Measurements from ENCODE around the gene ABHD2. TPM values are rescaled to one million over a fixed set of nuclear protein-coding genes. Genes with fewer than 3 reads are reported as not detected.

The ABHD2 gene
- total and polyA plus RNA-seq, 9 of the 15 experiments (the other 6 are each of a cell fraction or from before 2014, with no cell fraction given) = 16.9 to 99.8 (median 47.5) TPM

DNA sequence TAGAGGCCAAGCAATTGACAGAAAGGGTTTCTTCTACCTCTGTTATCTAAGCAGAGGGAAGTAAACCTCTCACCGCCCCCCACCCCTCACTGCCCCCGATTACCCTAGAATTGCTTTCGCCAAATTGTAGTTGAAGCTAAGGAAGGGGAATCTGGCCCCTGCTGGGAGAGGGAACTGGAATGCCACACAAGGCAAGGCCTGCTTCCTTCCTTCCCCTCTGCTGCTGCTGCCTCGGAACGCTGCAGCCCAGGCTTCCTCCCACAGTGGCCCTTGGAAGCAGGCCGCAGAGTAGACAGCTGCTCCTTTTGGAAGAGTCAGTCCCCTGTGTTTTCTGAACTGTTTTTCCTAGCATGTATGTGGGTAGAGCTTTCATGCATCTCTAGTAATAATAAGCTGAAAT lies 111.5 kb downstream of the ABHD2 start:
- Histone ChIP-seq H3K9me3 (replicated peaks; ENCODE audit: control insufficient read depth, insufficient read depth, low read depth, low read length) (no peaks in the 10 kb centered on the region), H2AFZ (ENCODE audit: low read depth, low read length) (no peak overlapping the region), H3K4me1 (replicated peaks in 1 of 2; ENCODE audit: control insufficient read depth in 2 of 2, insufficient read depth in 2 of 2, low read length in 2 of 2) (no peaks in the 10 kb centered on the region; a peak in 1 of 5 replicates), H3K36me3 (ENCODE audit: control insufficient read depth, insufficient read depth, low read length) (peaks cover 47% of the 10 kb centered on the region), H3K27me3 (ENCODE audit: control insufficient read depth in 2 of 2, insufficient read depth in 2 of 2, low read length in 2 of 2) (no peaks in the 10 kb centered on the region), H3K27ac (ENCODE audit: extremely low read depth, low read depth, low read length) (no peak overlapping the region), H3K79me2 (ENCODE audit: control insufficient read depth, insufficient read depth, low read length) (no peaks in the 10 kb centered on the region), H3K9me1 (ENCODE audit: control insufficient read depth, insufficient read depth, low read length) (peaks cover 4% of the 10 kb centered on the region), H3K4me2 (ENCODE audit: insufficient read depth, low read length) (no peak overlapping the region), H3K4me3 (no peak overlapping the region), H4K20me1 (replicated peaks; ENCODE audit: control insufficient read depth, insufficient read depth, low read length) (no peaks in the 10 kb centered on the region), H3K9ac (ENCODE audit: insufficient read depth in 1 of 2, low read depth in 2 of 2, low read length in 2 of 2) (no peak overlapping the region)
- no peak for DNase-seq (ENCODE audit: extremely low read depth in 1 of 4, low spot score in 3 of 4)
- no peak for ATAC-seq
- in situ Hi-C loops (cut with MboI) (no loop called here), intact Hi-C loops (cut with micrococcal nuclease) (no loop called here)
- WGBS (ENCODE audit: insufficient coverage, low coverage, missing lambda C conversion rate) = 89% methylated on average over 6 of the region's 6 CpGs
- CTCF ChIA-PET (ENCODE audit: low intra/inter-chr PET ratio) = no interaction called here
- TF ChIP-seq DPF2 (IDR thresholded peaks at IDR 0.05) (no peak), KAT7 (CRISPR knock-in tag; IDR thresholded peaks at IDR 0.05; ENCODE audit: borderline replicate concordance) (no peak), KAT8 (IDR thresholded peaks at IDR 0.05; ENCODE audit: low read depth) (no peak), BRCA1 (IDR thresholded peaks at IDR 0.05) (no peak), BRCA1 (CRISPR knock-in tag; IDR thresholded peaks at IDR 0.05) (no peak), MBD2 (IDR thresholded peaks at IDR 0.05; ENCODE audit: borderline replicate concordance, low read depth) (no peak), MIER1 (IDR thresholded peaks at IDR 0.05; ENCODE audit: low read depth) (no peak), POLR3G (IDR thresholded peaks at IDR 0.05; ENCODE audit: extremely low read depth, insufficient read length, insufficient replicate concordance) (no peak), POLR2AphosphoS5 (IDR thresholded peaks at IDR 0.05; ENCODE audit: control insufficient read depth, insufficient read depth, low read depth, low read length) (no peak)
- TF ChIP-seq, protein P1, sequence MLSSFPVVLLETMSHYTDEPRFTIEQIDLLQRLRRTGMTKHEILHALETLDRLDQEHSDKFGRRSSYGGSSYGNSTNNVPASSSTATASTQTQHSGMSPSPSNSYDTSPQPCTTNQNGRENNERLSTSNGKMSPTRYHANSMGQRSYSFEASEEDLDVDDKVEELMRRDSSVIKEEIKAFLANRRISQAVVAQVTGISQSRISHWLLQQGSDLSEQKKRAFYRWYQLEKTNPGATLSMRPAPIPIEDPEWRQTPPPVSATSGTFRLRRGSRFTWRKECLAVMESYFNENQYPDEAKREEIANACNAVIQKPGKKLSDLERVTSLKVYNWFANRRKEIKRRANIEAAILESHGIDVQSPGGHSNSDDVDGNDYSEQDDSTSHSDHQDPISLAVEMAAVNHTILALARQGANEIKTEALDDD (IDR thresholded peaks at IDR 0.05) = no peak
- TF ChIP-seq, protein P2, sequence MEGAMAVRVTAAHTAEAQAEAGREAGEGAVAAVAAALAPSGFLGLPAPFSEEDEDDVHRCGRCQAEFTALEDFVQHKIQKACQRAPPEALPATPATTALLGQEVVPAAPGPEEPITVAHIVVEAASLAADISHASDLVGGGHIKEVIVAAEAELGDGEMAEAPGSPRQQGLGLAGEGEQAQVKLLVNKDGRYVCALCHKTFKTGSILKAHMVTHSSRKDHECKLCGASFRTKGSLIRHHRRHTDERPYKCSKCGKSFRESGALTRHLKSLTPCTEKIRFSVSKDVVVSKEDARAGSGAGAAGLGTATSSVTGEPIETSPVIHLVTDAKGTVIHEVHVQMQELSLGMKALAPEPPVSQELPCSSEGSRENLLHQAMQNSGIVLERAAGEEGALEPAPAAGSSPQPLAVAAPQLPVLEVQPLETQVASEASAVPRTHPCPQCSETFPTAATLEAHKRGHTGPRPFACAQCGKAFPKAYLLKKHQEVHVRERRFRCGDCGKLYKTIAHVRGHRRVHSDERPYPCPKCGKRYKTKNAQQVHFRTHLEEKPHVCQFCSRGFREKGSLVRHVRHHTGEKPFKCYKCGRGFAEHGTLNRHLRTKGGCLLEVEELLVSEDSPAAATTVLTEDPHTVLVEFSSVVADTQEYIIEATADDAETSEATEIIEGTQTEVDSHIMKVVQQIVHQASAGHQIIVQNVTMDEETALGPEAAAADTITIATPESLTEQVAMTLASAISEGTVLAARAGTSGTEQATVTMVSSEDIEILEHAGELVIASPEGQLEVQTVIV (CRISPR knock-in tag; IDR thresholded peaks at IDR 0.05; ENCODE audit: borderline replicate concordance) = no peak
- TF ChIP-seq, protein P3, sequence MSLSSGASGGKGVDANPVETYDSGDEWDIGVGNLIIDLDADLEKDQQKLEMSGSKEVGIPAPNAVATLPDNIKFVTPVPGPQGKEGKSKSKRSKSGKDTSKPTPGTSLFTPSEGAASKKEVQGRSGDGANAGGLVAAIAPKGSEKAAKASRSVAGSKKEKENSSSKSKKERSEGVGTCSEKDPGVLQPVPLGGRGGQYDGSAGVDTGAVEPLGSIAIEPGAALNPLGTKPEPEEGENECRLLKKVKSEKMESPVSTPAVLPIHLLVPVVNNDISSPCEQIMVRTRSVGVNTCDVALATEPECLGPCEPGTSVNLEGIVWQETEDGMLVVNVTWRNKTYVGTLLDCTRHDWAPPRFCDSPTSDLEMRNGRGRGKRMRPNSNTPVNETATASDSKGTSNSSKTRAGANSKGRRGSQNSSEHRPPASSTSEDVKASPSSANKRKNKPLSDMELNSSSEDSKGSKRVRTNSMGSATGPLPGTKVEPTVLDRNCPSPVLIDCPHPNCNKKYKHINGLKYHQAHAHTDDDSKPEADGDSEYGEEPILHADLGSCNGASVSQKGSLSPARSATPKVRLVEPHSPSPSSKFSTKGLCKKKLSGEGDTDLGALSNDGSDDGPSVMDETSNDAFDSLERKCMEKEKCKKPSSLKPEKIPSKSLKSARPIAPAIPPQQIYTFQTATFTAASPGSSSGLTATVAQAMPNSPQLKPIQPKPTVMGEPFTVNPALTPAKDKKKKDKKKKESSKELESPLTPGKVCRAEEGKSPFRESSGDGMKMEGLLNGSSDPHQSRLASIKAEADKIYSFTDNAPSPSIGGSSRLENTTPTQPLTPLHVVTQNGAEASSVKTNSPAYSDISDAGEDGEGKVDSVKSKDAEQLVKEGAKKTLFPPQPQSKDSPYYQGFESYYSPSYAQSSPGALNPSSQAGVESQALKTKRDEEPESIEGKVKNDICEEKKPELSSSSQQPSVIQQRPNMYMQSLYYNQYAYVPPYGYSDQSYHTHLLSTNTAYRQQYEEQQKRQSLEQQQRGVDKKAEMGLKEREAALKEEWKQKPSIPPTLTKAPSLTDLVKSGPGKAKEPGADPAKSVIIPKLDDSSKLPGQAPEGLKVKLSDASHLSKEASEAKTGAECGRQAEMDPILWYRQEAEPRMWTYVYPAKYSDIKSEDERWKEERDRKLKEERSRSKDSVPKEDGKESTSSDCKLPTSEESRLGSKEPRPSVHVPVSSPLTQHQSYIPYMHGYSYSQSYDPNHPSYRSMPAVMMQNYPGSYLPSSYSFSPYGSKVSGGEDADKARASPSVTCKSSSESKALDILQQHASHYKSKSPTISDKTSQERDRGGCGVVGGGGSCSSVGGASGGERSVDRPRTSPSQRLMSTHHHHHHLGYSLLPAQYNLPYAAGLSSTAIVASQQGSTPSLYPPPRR (CRISPR knock-in tag; IDR thresholded peaks at IDR 0.05; ENCODE audit: borderline replicate concordance) = no peak
- POLR2A ChIA-PET = interaction anchor here (1.3 kb wide), 1 partner anchor 12 kb away, joined by 3 read pairs; no protein-coding TSS in a partner anchor
- no peak for FAIRE-seq
- BruUV-seq (replicated peaks) = no TSS peak
